H1 (cell line): Measurements from ENCODE around the gene EBNA1BP2. TPM values are rescaled to one million over a fixed set of nuclear protein-coding genes. Genes with fewer than 3 reads are reported as not detected.

ENCODE experiments used
- BACH1 ChIP-seq: IDR thresholded peaks from 2 replicates; pipeline ENCODE4 v1.6.1; 2012; ENCODE audit warnings: low read length, improper control_type of control experiment
- CBX5 ChIP-seq: fragments of 300-800, 300-1000 bp; sonication (generic); IDR thresholded peaks from 2 replicates; pipeline ENCODE4 v1.7.1; 2016; ENCODE audit warnings: antibody characterized with exemption, low read length, low read depth
- NRF1 ChIP-seq: IDR thresholded peaks from 2 replicates; pipeline ENCODE4 v1.6.1; 2011; ENCODE audit warnings: mild to moderate bottlenecking, low read depth, low read length, improper control_type of control experiment
- POU5F1 ChIP-seq: IDR thresholded peaks from 2 replicates; pipeline ENCODE4 v1.6.1; 2011; ENCODE audit warnings: low read depth, mild to moderate bottlenecking, low read length, moderate library complexity
- RBBP5 ChIP-seq: IDR thresholded peaks from 2 replicates; pipeline ENCODE4 v1.7.1; 2012; ENCODE audit warnings: low read depth, mild to moderate bottlenecking, inconsistent platforms, low read length, moderate library complexity, borderline replicate concordance
- SP1 ChIP-seq: IDR thresholded peaks from 2 replicates; pipeline ENCODE4 v1.6.1; 2011; ENCODE audit warnings: low read depth, low read length
- polyA plus RNA-seq, 7 experiments: library from polyadenylated mRNA; depleted of rRNA in 3 of 7; stranded (reverse) in 5 of 7; unstranded in 2 of 7; fragments of >200 nt in 5 of 7; fragments of 200-250 nt in 2 of 7; gene quantifications; 1 replicate in 5 of 7; 2 replicates in 1 of 7; 4 replicates in 1 of 7; pipeline versions ENCODE4 v1.2.1 to v1.2.3, GENCODE V29; 2011 to 2013; ENCODE audit warnings: missing spikeins in 2 of 7, mixed read lengths in 2 of 7
- total RNA-seq: library from RNA; stranded (reverse); fragmentation: NEBNext Ultra II Directional; extraction: Animal tissue kit (Norgen Biotek cat#: 25700); gene quantifications from 2 replicates; pipeline ENCODE4 v1.2.1, GENCODE V29; 2021
- TF ChIP-seq, protein P1 (sequence below): IDR thresholded peaks from 2 replicates; pipeline ENCODE4 v1.6.1; 2012; ENCODE audit warnings: inconsistent platforms

The EBNA1BP2 gene
- total and polyA plus RNA-seq, 2 of the 8 experiments (the other 6 are each of a cell fraction or from before 2014, with no cell fraction given), result 31.0 to 104 TPM

DNA sequence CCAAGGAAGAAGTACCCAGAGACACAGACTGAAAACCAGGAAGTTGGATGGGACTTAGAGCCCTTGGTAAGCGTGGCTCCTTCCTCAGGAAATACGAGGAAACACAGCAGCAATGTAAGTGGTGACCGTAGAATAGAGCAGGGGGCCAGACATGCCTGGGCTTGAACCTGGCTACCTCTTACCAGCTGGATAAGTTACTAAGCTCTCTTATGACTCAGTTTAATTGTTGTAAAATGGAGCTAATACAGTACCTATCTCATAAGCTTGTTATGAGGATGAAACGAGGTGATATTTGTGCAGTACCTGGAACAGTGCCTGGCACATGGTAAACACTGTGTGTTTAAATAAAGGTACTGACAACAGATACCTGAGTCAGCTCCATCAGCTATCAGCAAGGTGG, 19.2 kb downstream of the EBNA1BP2 start (continued):
- TF ChIP-seq CBX5, result no peak
- TF ChIP-seq SP1, result no peak
- no peak for TF ChIP-seq NRF1
- TF ChIP-seq BACH1, result no peak
- TF ChIP-seq, protein P1, sequence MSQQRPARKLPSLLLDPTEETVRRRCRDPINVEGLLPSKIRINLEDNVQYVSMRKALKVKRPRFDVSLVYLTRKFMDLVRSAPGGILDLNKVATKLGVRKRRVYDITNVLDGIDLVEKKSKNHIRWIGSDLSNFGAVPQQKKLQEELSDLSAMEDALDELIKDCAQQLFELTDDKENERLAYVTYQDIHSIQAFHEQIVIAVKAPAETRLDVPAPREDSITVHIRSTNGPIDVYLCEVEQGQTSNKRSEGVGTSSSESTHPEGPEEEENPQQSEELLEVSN, result no peak
- no peak for TF ChIP-seq RBBP5
- TF ChIP-seq POU5F1, result no peak
